IPS-15b (cell line): ENCODE data around the gene LIME1.

Experiments used
- H3K27me3 ChIP-seq: one replicate; pipeline ENCODE4 v1.6.1; 2013; ENCODE audit warnings: low read length; ENCODE audit not compliant: control insufficient read depth, insufficient read depth
- H3K36me3 ChIP-seq: one replicate; pipeline ENCODE4 v1.6.1; 2013; ENCODE audit warnings: low read length; ENCODE audit not compliant: control insufficient read depth, insufficient read depth
- H3K4me1 ChIP-seq: one replicate; pipeline ENCODE4 v1.6.1; 2013; ENCODE audit warnings: mild to moderate bottlenecking, low read length; ENCODE audit not compliant: control insufficient read depth, insufficient read depth
- H3K4me3 ChIP-seq: one replicate; pipeline ENCODE4 v1.5.1; 2013; ENCODE audit warnings: low read depth, low read length
- H3K9ac ChIP-seq: one replicate; pipeline ENCODE4 v1.6.1; 2013; ENCODE audit warnings: low read depth, mild to moderate bottlenecking, low read length
- H3K9me3 ChIP-seq: one replicate; pipeline ENCODE4 v1.6.1; 2013; ENCODE audit warnings: mild to moderate bottlenecking, low read length; ENCODE audit not compliant: control insufficient read depth, insufficient read depth

The LIME1 gene

DNA sequence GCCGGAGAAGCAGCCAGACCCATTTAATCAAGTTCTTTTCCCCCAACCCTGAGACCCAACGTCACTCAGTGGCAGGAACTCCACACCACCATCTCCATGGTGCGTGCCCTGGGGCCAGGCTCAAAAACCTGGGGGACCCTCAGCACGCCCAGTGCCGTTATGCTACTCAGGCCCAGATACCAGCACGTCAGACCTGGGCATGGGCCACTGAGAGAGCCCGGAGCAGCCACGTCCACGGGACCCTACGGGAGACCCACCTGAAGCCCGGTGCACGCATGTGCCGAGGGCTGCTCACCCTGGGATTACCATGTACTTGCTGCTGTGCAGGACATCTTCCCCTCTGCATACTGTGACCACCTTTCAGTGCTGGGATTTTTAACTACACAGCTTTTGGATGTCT, 16.9 kb downstream of the LIME1 start:
- H3K4me3 ChIP-seq, result no peak overlapping the region
- H3K9ac ChIP-seq, result no peak overlapping the region
- H3K36me3 ChIP-seq, result peaks cover 7% of the 10 kb centered on the region
- no peaks in the 10 kb centered on the region for H3K27me3 ChIP-seq
- H3K4me1 ChIP-seq, result no peaks in the 10 kb centered on the region
- H3K9me3 ChIP-seq, result no peaks in the 10 kb centered on the region

DNA sequence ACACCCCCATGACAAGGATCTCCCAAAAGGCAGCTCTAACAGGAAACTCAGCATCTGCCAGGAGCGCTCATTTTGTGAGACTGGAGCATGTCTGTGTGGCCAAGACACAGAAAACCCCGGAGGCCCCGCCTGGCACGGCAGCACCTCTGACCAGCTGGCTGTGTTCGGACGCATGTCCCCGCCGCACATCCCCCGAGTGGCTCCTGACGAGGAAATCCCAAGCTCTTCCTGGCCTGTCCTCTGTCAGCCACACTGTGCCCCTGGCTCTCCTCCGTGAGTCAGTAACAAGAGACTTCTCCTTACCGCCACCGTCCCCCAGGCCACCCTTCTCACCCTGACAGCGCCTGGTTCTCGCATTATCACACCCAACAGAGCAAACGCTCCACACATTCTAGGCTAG, 17.5 kb downstream of the LIME1 start:
- Histone ChIP-seq H3K9me3 (no peaks in the 10 kb centered on the region), H3K4me1 (no peaks in the 10 kb centered on the region), H3K27me3 (no peaks in the 10 kb centered on the region)

DNA sequence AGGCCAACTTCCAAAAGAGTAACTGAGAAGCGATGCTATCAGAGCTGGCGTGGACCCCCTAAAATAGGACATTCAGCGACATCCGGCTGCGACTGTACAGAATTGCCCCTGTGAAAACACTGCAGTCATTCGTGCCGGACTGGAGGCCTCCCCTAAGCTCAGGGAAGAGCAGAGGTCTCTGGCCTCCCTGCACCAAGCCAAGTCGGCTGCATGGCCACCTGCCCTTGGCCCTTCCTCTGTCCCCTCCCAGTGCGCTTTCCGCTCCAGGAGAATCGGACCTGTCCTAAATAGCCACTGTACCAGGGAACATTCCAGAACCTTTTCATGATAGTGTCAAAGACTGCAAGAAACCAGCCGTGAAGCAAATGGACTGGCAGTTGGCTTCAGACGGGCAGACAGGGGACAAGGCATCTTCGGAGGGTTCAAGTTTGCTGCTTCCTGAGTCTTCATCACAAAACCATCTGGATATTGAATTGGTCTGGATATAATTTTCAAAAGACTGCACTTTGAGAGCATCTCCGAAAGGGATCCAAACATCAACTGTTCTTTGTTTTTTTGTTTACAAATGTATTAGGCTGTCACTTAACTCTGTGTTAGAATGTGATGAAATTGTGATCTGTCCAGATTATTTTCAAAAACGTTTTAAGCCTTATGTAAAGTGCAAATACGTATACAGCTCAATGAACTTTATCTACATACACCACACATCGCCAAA, 19.6 kb downstream of the LIME1 start:
- H3K4me3 ChIP-seq, result no peak overlapping the region
- H3K4me1 ChIP-seq, result no peaks in the 10 kb centered on the region
- H3K36me3 ChIP-seq, result peaks cover 4% of the 10 kb centered on the region
- no peak overlapping the region for H3K9ac ChIP-seq
- no peaks in the 10 kb centered on the region for H3K27me3 ChIP-seq
- no peaks in the 10 kb centered on the region for H3K9me3 ChIP-seq

More for the DNA sequence above, 17.5 kb downstream of the LIME1 start:
- peaks cover 7% of the 10 kb centered on the region for H3K36me3 ChIP-seq
- no peak overlapping the region for H3K9ac ChIP-seq
- H3K4me3 ChIP-seq, result no peak overlapping the region

DNA sequence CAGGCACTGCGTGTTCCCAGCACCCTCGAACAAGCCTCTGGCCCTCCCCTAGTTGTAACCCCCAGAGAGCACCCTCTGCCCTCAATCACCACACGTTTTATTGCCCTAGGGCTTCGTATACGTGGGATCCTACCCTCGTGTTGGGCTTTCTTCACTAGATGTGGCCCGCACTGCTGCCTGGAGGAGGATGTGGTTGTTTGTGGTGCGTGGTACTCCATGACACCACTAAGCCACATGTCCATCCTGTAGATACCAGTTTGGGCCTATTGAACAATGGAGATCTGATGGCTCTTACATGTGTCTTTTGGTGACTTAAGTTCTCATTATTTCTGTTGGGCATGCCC, 20.2 kb downstream of the LIME1 start:
- Histone ChIP-seq H3K9ac (no peak overlapping the region), H3K36me3 (peaks cover 4% of the 10 kb centered on the region), H3K4me3 (no peak overlapping the region), H3K9me3 (no peaks in the 10 kb centered on the region), H3K4me1 (no peaks in the 10 kb centered on the region), H3K27me3 (no peaks in the 10 kb centered on the region)

GRCh38 chr20:63758152-63758551, 21.7 kb downstream of the LIME1 start:
- no peak overlapping the region for H3K4me3 ChIP-seq
- no peaks in the 10 kb centered on the region for H3K27me3 ChIP-seq

GRCh38 chr20:63759377-63759901, 23.0 kb downstream of the LIME1 start:
- no peaks in the 10 kb centered on the region for H3K4me1 ChIP-seq
- no peaks in the 10 kb centered on the region for H3K9me3 ChIP-seq
- H3K9ac ChIP-seq, result no peak overlapping the region
- no peak overlapping the region for H3K4me3 ChIP-seq
- no peaks in the 10 kb centered on the region for H3K36me3 ChIP-seq
- H3K27me3 ChIP-seq, result no peaks in the 10 kb centered on the region

More at GRCh38 chr20:63758152-63758551, 21.7 kb downstream of the LIME1 start:
- Histone ChIP-seq H3K9me3 (no peaks in the 10 kb centered on the region), H3K36me3 (no peaks in the 10 kb centered on the region), H3K9ac (no peak overlapping the region), H3K4me1 (no peaks in the 10 kb centered on the region)

DNA sequence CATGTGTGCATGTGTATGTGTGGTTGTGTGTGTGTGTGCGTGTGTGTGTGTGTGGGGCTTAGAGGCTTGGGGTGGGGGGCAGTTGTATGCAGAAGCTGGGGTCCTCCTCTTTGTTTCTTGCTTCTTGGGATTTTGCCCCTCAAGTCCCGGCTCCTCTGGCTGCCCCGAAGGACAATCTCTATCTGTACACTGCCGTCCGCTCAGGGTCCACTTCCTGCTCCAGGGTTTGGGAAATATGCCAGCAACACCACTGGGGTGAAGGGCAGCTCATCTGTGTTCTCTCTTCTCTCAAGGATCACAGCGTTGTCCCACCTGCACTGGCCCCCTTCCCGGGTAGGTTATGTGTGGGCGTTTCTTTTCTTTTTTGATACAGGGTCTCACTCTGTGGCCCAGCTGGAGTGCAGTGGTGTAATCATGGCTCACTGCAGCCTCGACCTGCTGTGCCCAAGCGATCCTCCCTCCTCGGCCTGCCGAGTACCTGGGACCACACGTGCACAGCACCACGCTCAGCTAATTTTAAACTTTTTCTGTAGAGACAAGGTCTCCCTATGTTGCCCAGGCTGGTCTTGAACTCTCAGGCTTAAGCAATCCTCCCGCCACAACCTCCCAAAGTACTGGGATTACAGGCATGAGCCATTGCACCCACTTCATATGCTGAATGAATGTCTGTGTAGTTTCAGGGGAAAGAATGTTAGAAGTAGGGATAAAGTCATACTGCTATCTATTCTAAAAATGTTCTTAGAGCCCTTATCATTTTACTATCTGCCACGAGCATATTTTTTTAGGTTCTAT, 28.8 kb downstream of the LIME1 start:
- Histone ChIP-seq H3K4me3 (no peak overlapping the region), H3K36me3 (peaks cover 16% of the 10 kb centered on the region), H3K9ac (no peak overlapping the region), H3K27me3 (no peaks in the 10 kb centered on the region), H3K4me1 (no peaks in the 10 kb centered on the region), H3K9me3 (no peaks in the 10 kb centered on the region)

DNA sequence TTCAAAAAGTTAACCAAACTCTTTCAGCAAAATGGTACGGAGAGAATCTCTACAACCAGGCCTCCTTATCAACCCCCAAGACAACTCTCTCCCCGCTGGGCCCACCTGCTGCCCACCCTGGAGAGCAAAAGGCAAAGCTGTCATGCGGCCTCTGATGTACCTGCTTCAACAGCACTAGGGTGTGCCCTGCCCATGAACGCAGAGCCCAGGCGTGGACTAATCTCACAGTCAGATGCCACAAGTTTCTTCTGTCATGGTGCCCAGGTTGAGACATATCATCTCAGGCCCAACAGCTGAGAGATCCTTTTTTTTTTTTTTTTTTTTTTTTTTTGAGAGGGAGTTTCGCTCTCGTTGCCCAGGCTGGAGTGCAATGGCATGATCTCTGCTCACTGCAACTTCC, 29.4 kb downstream of the LIME1 start:
- Histone ChIP-seq H3K9ac (no peak overlapping the region), H3K27me3 (no peaks in the 10 kb centered on the region), H3K36me3 (peaks cover 20% of the 10 kb centered on the region), H3K9me3 (no peaks in the 10 kb centered on the region), H3K4me3 (no peak overlapping the region), H3K4me1 (no peaks in the 10 kb centered on the region)

GRCh38 chr20:63766695-63767426, 30.4 kb downstream of the LIME1 start:
- no peaks in the 10 kb centered on the region for H3K4me1 ChIP-seq
- H3K4me3 ChIP-seq, result no peak overlapping the region
- H3K9me3 ChIP-seq, result no peaks in the 10 kb centered on the region
- no peak overlapping the region for H3K9ac ChIP-seq
- peaks cover 21% of the 10 kb centered on the region for H3K36me3 ChIP-seq
- no peaks in the 10 kb centered on the region for H3K27me3 ChIP-seq

DNA sequence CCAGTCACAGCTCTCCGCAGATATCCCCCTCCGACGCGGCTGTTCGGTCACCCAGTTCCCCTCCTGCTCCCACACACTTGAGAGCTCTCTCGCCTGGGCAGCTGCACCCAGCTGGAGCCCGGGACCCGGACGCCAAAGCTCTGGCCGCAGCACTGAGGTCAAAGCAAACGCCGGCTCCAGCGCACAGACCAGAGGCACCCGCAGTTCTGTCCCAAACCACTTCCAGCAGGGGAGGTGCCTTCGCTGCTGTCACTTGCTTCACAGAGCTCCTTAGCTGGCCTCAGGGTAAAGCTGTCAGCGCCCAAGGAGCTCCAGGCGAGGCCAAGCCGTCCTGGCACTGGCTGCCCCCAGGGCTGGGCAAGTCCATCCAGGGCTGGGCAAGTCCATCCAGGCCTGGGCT, 31.0 kb downstream of the LIME1 start:
- Histone ChIP-seq H3K9me3 (no peaks in the 10 kb centered on the region), H3K36me3 (peaks cover 21% of the 10 kb centered on the region), H3K9ac (no peak overlapping the region), H3K27me3 (no peaks in the 10 kb centered on the region), H3K4me3 (no peak overlapping the region), H3K4me1 (no peaks in the 10 kb centered on the region)

- no peaks in the 10 kb centered on the region for H3K9me3 ChIP-seq
- H3K36me3 ChIP-seq, result peaks cover 21% of the 10 kb centered on the region
- no peaks in the 10 kb centered on the region for H3K27me3 ChIP-seq
Observed at GRCh38 chr20:63767886-63768285, 31.4 kb downstream of the LIME1 start.

More at GRCh38 chr20:63767886-63768285, 31.4 kb downstream of the LIME1 start:
- no peaks in the 10 kb centered on the region for H3K4me1 ChIP-seq
- H3K9ac ChIP-seq, result no peak overlapping the region
- H3K4me3 ChIP-seq, result no peak overlapping the region
